ENCODE measurements around the gene BEST4. TPM values are rescaled to one million over a fixed set of nuclear protein-coding genes. Genes with fewer than 3 reads are reported as not detected.

The BEST4 gene
- total and polyA plus RNA-seq, 2 of the 4 experiments (the other 2 are of a cell fraction), result 0.07 TPM; not detected in 1

DNA sequence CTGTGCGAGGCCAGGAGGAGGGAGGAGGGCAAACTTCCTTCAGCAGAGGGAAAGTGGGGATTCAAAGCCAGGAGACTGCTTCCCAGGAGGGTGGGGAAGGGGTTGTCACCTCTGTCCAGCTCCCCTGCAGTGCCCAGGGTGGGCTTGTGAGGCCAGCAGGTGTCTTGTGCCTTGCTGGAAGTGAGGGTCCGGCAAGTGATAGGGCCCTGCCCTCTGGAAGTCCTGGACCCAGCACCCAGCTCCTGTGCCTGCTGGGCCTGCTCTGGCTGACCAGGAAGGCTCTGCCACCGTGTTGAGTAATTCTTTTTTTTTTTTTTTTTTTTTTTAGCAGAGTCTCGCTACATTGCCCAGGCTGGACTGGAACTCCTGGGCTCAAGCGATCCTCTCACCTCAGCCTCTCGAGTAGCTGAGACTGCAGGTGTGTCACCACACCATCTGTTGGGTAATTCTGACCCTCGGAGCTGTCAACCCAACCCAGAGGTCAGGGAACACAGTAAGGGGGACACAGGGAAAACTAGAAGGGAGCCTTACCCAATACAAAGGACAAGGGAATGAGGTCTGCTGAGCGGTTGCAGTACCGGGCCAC, 1.0 kb downstream of the BEST4 start:
- H3K4me3 ChIP-seq (ENCODE audit: insufficient read depth, low read depth, low read length), result no peak overlapping the region
- no TSS peak for BruUV-seq (replicated peaks)
- peak overlapping the region; percentile 50 for H2AK9ac ChIP-seq (replicated peaks; ENCODE audit: low read depth, low read length, poor library complexity)
- no peak overlapping the region for H3K14ac ChIP-seq (replicated peaks; ENCODE audit: low read depth, low read length)
- no peak overlapping the region for H3K9ac ChIP-seq (ENCODE audit: low read depth, low read length)
- H3K9me3 ChIP-seq (ENCODE audit: control insufficient read depth, insufficient read depth, low read length), result no peaks in the 10 kb centered on the region
- no peak overlapping the region for H2BK120ac ChIP-seq (ENCODE audit: low read depth, low read length)
- no peaks in the 10 kb centered on the region for H3K9me1 ChIP-seq (ENCODE audit: insufficient read depth, low read length)
- dilution Hi-C loops (cut with HindIII; ENCODE audit: low sequenced_read_pairs, unreplicated experiment), result no loop called here
- no peaks in the 10 kb centered on the region for H3K36me3 ChIP-seq (ENCODE audit: control insufficient read depth, insufficient read depth, low read length)
- H3K27me3 ChIP-seq (ENCODE audit: control insufficient read depth, insufficient read depth, low read length), result peaks cover 2% of the 10 kb centered on the region; the same call in 1 of the 2 replicates
- no peak for TF ChIP-seq RAD21 (IDR thresholded peaks at IDR 0.05; ENCODE audit: low read length)
- no peak for TF ChIP-seq RFX5 (IDR thresholded peaks at IDR 0.05; ENCODE audit: low read depth, low read length)
- TF ChIP-seq, protein P1, sequence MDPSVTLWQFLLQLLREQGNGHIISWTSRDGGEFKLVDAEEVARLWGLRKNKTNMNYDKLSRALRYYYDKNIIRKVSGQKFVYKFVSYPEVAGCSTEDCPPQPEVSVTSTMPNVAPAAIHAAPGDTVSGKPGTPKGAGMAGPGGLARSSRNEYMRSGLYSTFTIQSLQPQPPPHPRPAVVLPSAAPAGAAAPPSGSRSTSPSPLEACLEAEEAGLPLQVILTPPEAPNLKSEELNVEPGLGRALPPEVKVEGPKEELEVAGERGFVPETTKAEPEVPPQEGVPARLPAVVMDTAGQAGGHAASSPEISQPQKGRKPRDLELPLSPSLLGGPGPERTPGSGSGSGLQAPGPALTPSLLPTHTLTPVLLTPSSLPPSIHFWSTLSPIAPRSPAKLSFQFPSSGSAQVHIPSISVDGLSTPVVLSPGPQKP (IDR thresholded peaks at IDR 0.05; ENCODE audit: borderline replicate concordance, low read depth, low read length), result no peak
- TF ChIP-seq CEBPB (IDR thresholded peaks at IDR 0.05; ENCODE audit: low read depth, low read length), result no peak
- TF ChIP-seq SMC3 (IDR thresholded peaks at IDR 0.05; ENCODE audit: low read depth, low read length), result no peak
- TF ChIP-seq, protein P2, sequence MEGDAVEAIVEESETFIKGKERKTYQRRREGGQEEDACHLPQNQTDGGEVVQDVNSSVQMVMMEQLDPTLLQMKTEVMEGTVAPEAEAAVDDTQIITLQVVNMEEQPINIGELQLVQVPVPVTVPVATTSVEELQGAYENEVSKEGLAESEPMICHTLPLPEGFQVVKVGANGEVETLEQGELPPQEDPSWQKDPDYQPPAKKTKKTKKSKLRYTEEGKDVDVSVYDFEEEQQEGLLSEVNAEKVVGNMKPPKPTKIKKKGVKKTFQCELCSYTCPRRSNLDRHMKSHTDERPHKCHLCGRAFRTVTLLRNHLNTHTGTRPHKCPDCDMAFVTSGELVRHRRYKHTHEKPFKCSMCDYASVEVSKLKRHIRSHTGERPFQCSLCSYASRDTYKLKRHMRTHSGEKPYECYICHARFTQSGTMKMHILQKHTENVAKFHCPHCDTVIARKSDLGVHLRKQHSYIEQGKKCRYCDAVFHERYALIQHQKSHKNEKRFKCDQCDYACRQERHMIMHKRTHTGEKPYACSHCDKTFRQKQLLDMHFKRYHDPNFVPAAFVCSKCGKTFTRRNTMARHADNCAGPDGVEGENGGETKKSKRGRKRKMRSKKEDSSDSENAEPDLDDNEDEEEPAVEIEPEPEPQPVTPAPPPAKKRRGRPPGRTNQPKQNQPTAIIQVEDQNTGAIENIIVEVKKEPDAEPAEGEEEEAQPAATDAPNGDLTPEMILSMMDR (conservative IDR thresholded peaks at IDR 0.05; ENCODE audit: low read depth, low read length), result no peak
- TF ChIP-seq RCOR1 (IDR thresholded peaks at IDR 0.05; ENCODE audit: insufficient replicate concordance, low read length), result no peak
- no peak for TF ChIP-seq FOS (IDR thresholded peaks at IDR 0.05; ENCODE audit: low read depth, low read length)
- TF ChIP-seq MAFK (IDR thresholded peaks at IDR 0.05; ENCODE audit: low read depth, low read length), result no peak
- TF ChIP-seq MAZ (IDR thresholded peaks at IDR 0.05; ENCODE audit: borderline replicate concordance, low read depth, low read length), result no peak
- TF ChIP-seq NFE2L2 (IDR thresholded peaks at IDR 0.05; ENCODE audit: low read depth, low read length), result no peak
- TF ChIP-seq MXI1 (IDR thresholded peaks at IDR 0.05; ENCODE audit: borderline replicate concordance, low read depth, low read length), result no peak
- TF ChIP-seq CHD1 (IDR thresholded peaks at IDR 0.05; ENCODE audit: low read depth, low read length), result no peak
- no peak for TF ChIP-seq POLR2A (IDR thresholded peaks at IDR 0.05; ENCODE audit: low read depth, low read length)
- H4K8ac ChIP-seq (ENCODE audit: low read depth in 2 of 2, low read length in 2 of 2), result peak overlapping the region in 1 of 2 experiments; percentile 79; a peak in 2 of 4 replicates
- no peaks in the 10 kb centered on the region for H4K20me1 ChIP-seq (ENCODE audit: insufficient read depth, low read length)
- peak overlapping the region; percentile 95 for H2AFZ ChIP-seq (replicated peaks; ENCODE audit: low read length, poor library complexity)
- no peak overlapping the region for H3K23ac ChIP-seq (ENCODE audit: low read depth, low read length)
- H3K4ac ChIP-seq (ENCODE audit: low read depth, low read length), result no peak overlapping the region
- no peak overlapping the region for H4K91ac ChIP-seq (ENCODE audit: insufficient read depth, low read depth, low read length)
- DNase-seq, result no peak
- H2AK5ac ChIP-seq (ENCODE audit: low read depth, low read length), result no peak overlapping the region
- ChIA-PET CTCF (interaction anchor here (1.4 kb wide), 1 partner anchor 13 kb away, joined by 9 read pairs; the partner anchor contains the start of gene PLK3), POLR2A (ENCODE audit: unreplicated experiment) (no interaction called here)
- H3K27ac ChIP-seq (ENCODE audit: insufficient read depth, low read length), result no peak overlapping the region
- H2BK15ac ChIP-seq (ENCODE audit: low read depth, low read length), result no peak overlapping the region
- H4K5ac ChIP-seq (ENCODE audit: low read depth, low read length), result no peak overlapping the region
- in situ Hi-C loops (cut with MboI; ENCODE audit: low sequenced_read_pairs), result no loop called here
- WGBS, 2 experiments (ENCODE audit: extremely low coverage in 2 of 2, insufficient read length in 1 of 2), result 89% methylated on average over 5 of the region's 9 CpGs; no CpG with 5 or more reads in 1 of the 2 experiments
- no peak for ATAC-seq (ENCODE audit: low read depth)
- no peak overlapping the region for H2BK20ac ChIP-seq (ENCODE audit: low read depth, low read length)
- no peak overlapping the region for H3K4me2 ChIP-seq (ENCODE audit: low read depth, low read length)
- no peaks in the 10 kb centered on the region for H3K79me1 ChIP-seq (ENCODE audit: low read depth in 1 of 2, low read length in 2 of 2)
- peaks cover 8% of the 10 kb centered on the region; the same call in 1 of the 2 replicates for H3K4me1 ChIP-seq (ENCODE audit: control insufficient read depth, insufficient read depth, low read length)
- no peak overlapping the region for H3K18ac ChIP-seq (ENCODE audit: low read depth, low read length)
- intact Hi-C loops (cut with micrococcal nuclease), result no loop called here
- no peak overlapping the region for H2BK5ac ChIP-seq (ENCODE audit: low read depth, low read length, poor library complexity, severe bottlenecking)
- no peak overlapping the region for H3K56ac ChIP-seq (ENCODE audit: extremely low read depth, insufficient read depth, low read length)
